HG02588 (cell line): Measurements from ENCODE around the gene SAMD5.

ENCODE experiments used
- ATAC-seq: cut with Tn5 transposase; IDR thresholded peaks from one replicate; pipeline ENCODE4 v1.9.1; 2021; ENCODE audit warnings: mild to moderate bottlenecking, moderate library complexity; ENCODE audit not compliant: unreplicated experiment

Gene SAMD5

GRCh38 chr6:147617366-147617765 is 108.9 kb downstream of the SAMD5 start:
- ATAC-seq = no peak

GRCh38 chr6:147618457-147618856 is 110.0 kb downstream of the SAMD5 start:
- ATAC-seq = no peak

- ATAC-seq = no peak
These were observed 110.4 kb downstream of the SAMD5 start for GRCh38 chr6:147618927-147619326.
